ENCODE measurements around the gene FGFBP3. TPM values are rescaled to one million over a fixed set of nuclear protein-coding genes. Genes with fewer than 3 reads are reported as not detected.

FGFBP3 gene
- total and polyA plus RNA-seq, 2 of the 13 experiments (the other 11 are each of a cell fraction or from before 2014, with no cell fraction given) = 0.50 to 2.0 TPM

DNA sequence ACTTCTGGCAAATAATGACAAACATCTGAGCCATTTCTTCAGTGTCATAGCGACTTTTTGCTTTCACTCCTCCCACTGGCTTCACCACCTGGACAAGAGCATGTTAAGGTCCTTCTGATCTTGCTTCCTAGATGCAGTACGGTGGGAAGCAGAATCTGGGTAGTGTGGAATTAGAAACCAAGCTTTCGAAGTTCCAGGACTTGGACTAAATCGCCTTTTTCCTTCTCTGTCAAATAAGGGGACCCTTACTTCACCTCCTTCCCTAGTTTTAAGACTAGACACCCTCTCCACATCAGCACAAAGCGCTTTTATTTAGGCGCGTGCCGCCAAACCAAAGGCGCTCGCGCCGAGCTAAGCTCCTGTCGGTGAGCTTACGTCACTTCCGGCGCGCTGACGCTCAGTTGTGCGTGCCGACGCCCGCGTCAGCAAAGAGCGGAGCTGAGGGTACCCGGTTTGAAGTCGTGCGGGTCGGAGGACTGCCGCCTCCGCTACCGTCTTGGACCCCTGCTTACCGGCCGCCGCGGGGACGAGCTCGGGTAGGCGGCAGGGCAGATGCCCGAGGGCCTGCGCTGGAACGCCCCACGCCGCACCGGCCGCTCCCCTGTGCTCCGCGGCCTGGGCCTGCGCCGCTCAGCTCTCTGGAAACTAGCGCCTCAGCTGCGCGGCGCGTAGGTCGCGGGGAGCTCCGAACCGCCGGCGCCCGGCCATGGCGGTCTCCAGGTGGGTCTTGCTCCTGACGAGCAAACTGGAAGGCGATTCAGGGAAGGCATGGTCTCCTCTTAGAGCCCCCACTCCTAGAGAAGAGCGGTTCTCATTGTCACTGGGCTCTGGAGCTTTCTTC is 14.3 kb upstream of the FGFBP3 start, which contains the start of gene BTAF1 (continued):
- peak; percentile 89 for TF ChIP-seq NAIF1 (CRISPR knock-in tag; IDR thresholded peaks at IDR 0.05; ENCODE audit: borderline replicate concordance)
- no peak for TF ChIP-seq ZFP36L1 (CRISPR knock-in tag; IDR thresholded peaks at IDR 0.05)
- no peak for TF ChIP-seq RFXANK (CRISPR knock-in tag; IDR thresholded peaks at IDR 0.05)
- TF ChIP-seq ZNF850 (CRISPR knock-in tag; conservative IDR thresholded peaks at IDR 0.05) = peak; percentile 32; the same call in 1 of the 2 replicates
- peak; percentile 97 for TF ChIP-seq ATF1 (CRISPR knock-in tag; IDR thresholded peaks at IDR 0.05)
- peak; percentile 71 for TF ChIP-seq JUND (CRISPR knock-in tag; IDR thresholded peaks at IDR 0.05)
- TF ChIP-seq ESRRA (CRISPR knock-in tag; IDR thresholded peaks at IDR 0.05; ENCODE audit: low read depth) = peak; percentile 61
- TF ChIP-seq NFIB (CRISPR knock-in tag; IDR thresholded peaks at IDR 0.05; ENCODE audit: borderline replicate concordance) = 0 out of 2 replicates have a peak, but pooled peaks have one; percentile 38
- TF ChIP-seq ZNF572 (CRISPR knock-in tag; IDR thresholded peaks at IDR 0.05) = no peak
- peak; percentile 78; the same call in 1 of the 2 replicates for TF ChIP-seq ZNF543 (CRISPR knock-in tag; IDR thresholded peaks at IDR 0.05)
- TF ChIP-seq, protein P1, sequence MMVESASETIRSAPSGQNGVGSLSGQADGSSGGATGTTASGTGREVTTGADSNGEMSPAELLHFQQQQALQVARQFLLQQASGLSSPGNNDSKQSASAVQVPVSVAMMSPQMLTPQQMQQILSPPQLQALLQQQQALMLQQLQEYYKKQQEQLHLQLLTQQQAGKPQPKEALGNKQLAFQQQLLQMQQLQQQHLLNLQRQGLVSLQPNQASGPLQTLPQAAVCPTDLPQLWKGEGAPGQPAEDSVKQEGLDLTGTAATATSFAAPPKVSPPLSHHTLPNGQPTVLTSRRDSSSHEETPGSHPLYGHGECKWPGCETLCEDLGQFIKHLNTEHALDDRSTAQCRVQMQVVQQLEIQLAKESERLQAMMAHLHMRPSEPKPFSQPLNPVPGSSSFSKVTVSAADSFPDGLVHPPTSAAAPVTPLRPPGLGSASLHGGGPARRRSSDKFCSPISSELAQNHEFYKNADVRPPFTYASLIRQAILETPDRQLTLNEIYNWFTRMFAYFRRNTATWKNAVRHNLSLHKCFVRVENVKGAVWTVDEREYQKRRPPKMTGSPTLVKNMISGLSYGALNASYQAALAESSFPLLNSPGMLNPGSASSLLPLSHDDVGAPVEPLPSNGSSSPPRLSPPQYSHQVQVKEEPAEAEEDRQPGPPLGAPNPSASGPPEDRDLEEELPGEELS (CRISPR knock-in tag; IDR thresholded peaks at IDR 0.05) = peak; percentile 39; the same call in 1 of the 2 replicates
- TF ChIP-seq IRX3 (CRISPR knock-in tag; IDR thresholded peaks at IDR 0.05; ENCODE audit: borderline replicate concordance, low read depth) = peak; percentile 92; the same call in 1 of the 2 replicates
- TF ChIP-seq HNRNPH1 (optimal IDR thresholded peaks at IDR 0.05; ENCODE audit: low read depth, low read length) = no peak
- TF ChIP-seq ATF3 (CRISPR knock-in tag; IDR thresholded peaks at IDR 0.05) = peak; percentile 75
- TF ChIP-seq, protein P2, sequence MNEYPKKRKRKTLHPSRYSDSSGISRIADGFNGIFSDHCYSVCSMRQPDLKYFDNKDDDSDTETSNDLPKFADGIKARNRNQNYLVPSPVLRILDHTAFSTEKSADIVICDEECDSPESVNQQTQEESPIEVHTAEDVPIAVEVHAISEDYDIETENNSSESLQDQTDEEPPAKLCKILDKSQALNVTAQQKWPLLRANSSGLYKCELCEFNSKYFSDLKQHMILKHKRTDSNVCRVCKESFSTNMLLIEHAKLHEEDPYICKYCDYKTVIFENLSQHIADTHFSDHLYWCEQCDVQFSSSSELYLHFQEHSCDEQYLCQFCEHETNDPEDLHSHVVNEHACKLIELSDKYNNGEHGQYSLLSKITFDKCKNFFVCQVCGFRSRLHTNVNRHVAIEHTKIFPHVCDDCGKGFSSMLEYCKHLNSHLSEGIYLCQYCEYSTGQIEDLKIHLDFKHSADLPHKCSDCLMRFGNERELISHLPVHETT (CRISPR knock-in tag; conservative IDR thresholded peaks at IDR 0.05) = no peak
- TF ChIP-seq, protein P3, sequence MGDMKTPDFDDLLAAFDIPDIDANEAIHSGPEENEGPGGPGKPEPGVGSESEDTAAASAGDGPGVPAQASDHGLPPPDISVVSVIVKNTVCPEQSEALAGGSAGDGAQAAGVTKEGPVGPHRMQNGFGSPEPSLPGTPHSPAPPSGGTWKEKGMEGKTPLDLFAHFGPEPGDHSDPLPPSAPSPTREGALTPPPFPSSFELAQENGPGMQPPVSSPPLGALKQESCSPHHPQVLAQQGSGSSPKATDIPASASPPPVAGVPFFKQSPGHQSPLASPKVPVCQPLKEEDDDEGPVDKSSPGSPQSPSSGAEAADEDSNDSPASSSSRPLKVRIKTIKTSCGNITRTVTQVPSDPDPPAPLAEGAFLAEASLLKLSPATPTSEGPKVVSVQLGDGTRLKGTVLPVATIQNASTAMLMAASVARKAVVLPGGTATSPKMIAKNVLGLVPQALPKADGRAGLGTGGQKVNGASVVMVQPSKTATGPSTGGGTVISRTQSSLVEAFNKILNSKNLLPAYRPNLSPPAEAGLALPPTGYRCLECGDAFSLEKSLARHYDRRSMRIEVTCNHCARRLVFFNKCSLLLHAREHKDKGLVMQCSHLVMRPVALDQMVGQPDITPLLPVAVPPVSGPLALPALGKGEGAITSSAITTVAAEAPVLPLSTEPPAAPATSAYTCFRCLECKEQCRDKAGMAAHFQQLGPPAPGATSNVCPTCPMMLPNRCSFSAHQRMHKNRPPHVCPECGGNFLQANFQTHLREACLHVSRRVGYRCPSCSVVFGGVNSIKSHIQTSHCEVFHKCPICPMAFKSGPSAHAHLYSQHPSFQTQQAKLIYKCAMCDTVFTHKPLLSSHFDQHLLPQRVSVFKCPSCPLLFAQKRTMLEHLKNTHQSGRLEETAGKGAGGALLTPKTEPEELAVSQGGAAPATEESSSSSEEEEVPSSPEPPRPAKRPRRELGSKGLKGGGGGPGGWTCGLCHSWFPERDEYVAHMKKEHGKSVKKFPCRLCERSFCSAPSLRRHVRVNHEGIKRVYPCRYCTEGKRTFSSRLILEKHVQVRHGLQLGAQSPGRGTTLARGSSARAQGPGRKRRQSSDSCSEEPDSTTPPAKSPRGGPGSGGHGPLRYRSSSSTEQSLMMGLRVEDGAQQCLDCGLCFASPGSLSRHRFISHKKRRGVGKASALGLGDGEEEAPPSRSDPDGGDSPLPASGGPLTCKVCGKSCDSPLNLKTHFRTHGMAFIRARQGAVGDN (CRISPR knock-in tag; IDR thresholded peaks at IDR 0.05) = peak; percentile 99
- TF ChIP-seq, protein P4, sequence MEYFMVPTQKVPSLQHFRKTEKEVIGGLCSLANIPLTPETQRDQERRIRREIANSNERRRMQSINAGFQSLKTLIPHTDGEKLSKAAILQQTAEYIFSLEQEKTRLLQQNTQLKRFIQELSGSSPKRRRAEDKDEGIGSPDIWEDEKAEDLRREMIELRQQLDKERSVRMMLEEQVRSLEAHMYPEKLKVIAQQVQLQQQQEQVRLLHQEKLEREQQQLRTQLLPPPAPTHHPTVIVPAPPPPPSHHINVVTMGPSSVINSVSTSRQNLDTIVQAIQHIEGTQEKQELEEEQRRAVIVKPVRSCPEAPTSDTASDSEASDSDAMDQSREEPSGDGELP (IDR thresholded peaks at IDR 0.05; ENCODE audit: borderline replicate concordance, low read depth) = peak; percentile 59; the same call in 1 of the 2 replicates
- TF ChIP-seq DPF2 (CRISPR knock-in tag; IDR thresholded peaks at IDR 0.05; ENCODE audit: borderline replicate concordance, low read depth) = no peak
- TF ChIP-seq ZBTB3 (CRISPR knock-in tag; IDR thresholded peaks at IDR 0.05; ENCODE audit: borderline replicate concordance, low read depth) = no peak
- TF ChIP-seq ELF3 (CRISPR knock-in tag; IDR thresholded peaks at IDR 0.05) = peak; percentile 37

All from HepG2 (cell line).